Medulla oblongata (tissue), 1 donor: ENCODE measurements around the gene AKAP9.
"Not testable (repeated sequence)": the region's sequence is repeated elsewhere in the genome, so short reads cannot be mapped to it uniquely, and the experiment has no call there.

Experiments
- DNase-seq: peaks from one replicate; pipeline ENCODE4 v3.0.0-alpha.2; 2015; ENCODE audit errors: extremely low spot score

Gene AKAP9

DNA sequence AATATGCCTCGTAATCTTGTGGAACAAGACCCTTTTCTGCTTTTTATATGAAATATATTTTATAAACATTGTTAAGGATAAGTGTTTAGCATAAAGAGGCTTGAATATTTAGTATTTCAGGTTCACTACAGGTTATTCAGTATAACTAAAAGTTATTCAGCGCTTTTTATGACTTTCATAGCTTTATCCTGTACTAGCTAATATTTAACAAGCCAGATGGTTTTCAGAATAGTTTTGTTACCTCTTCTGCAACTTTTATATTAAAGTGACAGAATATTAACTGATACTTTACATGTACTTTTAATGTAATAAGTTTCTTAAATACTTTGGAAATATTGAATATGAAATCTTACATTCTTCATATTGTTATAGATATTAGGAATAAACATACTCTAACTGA, 118.2 kb downstream of the AKAP9 start:
- DNase-seq = no peak

DNA sequence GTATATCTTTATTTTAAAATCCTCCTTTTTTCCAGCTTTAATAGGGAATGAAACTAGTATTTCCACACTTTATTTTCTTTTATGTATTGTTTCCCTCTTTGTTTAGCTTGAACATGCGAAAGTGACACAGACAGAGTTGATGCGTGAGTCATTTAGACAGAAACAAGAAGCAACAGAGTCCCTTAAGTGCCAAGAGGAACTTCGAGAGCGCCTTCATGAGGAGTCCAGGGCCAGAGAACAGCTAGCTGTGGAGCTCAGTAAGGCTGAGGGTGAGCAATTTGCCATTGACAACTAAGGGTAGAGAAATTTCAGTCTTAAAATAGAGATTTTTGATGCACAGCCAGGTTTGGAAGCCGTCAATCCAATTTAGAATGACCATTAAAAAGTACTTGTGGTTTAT, 120.5 kb downstream of the AKAP9 start:
- no peak for DNase-seq

DNA sequence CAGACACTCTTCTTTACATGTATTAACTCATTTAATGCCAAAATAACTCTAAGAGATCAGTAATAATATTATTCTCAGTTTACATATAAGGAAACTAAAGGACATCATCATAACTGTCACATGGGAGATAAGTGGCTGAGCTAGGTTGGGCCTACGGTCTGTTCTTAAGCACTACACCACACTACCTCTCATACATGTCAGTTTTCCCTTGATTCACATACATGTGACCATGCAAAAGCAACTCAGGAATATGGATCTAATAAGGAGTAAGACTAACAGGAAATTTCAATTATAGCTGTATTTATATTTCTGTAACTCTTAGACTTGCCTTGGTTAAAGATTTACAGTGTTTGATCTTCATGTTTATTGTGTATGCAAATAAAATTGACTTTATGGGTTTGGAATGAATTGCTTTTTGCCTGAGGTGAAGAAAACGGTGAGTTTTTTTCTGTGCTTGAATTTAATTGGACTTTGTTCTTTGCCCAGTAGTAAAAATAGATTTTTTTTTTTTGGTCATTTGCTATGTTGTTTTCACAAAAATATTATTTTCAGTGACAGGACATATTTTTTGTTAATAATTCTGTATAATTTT, 123.9 kb downstream of the AKAP9 start:
- no peak for DNase-seq

DNA sequence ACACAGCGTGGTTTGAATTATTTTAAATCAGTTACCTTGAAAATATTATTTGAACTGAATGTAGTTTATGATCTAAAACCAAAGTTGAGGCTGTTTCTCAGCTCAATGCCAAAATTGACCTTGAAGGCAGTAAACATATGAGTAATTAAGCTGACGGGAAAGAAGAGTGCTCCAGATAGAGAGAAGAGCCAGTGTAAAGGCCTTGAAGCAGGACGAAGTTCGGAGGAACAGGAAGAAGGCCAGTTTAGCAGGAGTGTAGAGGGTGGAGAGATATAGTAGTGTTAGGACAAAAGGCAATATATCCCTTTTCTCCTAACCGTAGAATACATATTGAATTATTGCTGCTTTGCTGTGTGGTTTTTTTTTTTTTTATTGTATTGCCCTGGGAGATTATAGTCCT, 130.4 kb downstream of the AKAP9 start:
- DNase-seq = no peak

DNA sequence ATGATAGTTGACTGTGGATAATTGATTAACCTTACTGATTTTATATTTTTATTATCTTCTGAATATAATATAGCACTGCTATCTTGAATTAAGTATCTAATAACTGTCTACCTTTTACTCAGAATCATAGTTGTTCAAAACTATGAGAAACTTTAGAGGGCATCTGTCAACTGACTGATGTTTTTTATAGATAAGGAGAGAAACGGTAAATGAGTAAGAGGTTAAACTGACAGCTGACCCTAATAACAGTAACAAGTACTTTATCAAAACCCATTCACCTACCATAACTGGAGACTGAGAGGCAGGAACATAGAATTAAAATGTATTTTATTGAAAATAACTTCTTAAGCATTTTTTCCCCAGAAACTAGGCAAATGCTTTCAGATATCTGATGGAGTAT, 131.5 kb downstream of the AKAP9 start:
- DNase-seq = no peak

DNA sequence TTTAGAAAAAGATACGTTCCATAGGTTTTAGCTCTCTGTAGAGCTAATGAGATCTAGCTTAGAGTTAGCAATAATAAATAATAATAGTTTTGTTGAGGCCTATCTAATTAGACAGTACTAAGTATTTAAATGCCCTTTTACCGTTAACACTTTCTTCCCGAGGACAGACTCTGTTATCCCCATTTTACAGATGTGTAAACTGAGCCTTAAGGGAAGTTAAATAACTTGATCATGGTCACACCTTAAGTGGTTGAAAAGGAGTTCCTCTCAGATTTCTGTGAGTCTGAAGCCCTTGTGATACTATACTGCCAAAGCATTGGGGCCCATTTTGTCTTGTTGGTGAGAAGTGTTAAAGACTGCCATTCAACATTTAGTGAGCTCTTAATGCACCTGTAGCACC, 132.0 kb downstream of the AKAP9 start:
- DNase-seq = no peak

DNA sequence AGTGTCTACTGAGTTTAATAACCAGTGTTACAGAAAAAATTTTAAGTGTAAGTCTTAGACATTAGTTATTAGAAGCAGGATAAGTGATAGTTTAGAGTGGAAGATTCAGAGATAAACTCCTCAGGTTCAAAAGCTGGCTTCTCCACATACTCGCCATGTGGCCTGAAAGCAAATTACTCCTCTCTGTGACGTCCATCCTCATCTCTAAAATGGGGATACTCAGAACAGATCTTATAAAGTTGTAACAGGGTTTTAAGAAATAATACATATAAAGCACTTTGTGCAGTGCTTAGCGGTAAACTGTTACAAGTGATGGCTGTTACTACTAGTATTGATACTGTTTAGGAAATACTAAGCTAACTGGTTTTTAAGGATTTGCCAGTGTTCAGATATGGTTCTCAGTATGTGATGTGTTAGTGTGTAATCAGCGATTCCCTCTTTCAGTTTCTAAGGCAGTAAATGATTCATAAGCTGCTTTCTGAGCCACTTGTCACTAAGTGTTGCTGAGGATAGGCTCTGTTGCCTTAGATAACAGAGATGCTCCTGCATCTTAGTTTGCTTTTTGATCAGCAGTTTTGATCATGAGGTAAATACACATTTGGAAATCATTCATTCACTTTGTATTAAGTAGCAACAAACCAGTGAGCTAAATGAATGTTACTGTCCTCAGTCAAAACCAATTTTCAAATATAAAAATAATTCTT, 134.9 kb downstream of the AKAP9 start:
- no peak for DNase-seq

DNA sequence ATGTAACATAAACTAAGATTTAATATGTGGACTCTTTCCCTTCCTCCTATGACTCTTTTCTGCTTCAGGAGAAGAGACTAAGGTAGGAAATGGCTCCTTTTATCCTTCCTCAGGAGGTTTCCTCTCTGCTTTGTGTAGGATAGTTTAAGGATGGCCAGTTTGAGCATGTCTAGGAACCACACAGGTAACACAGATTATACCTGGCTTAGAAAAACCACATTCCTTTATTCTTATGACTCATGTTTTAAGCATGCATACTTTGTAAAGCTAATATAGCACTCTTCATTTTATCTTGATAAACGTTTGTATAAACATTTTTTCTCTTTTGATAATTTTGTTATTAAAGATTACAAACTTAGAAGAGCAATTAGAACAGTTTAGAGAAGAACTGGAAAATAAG, 135.8 kb downstream of the AKAP9 start:
- DNase-seq = no peak

DNA sequence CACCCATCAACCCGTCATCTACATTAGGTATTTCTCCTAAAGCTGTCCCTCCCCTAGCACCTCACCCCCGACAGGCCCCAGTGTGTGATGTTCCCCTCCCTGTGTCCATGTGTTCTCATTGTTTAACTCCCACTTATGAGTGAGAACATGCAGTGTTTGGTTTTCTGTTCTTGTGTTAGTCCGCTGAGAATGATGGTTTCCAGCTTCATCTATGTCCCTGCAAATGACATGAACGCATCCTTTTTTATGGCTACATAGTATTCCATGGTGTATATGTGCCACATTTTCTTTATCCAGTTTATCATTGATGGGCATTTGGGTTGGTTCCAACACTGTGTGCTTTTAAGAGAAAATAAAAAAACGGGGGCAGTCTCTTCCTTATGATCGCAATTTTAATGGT, 143.3 kb downstream of the AKAP9 start:
- DNase-seq = not testable (repeated sequence)

DNA sequence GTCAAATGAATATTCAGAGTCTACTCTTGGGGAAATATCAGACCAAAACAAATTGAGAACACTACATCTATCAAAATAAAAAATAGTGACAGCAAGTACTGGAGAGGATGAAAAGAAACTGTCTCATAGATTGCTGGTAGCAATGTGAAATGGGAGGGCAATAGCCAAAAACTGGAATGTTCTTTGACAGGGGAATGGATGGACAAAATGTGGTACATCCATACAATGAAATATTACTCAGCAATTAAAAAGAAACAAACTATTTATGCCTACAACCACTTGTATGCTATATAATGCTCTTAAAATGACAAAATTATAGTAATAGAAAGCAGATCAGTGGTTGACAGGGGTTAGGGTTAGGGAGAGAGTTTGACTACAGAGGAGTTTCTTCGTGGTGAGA, 147.6 kb downstream of the AKAP9 start:
- DNase-seq = no peak

DNA sequence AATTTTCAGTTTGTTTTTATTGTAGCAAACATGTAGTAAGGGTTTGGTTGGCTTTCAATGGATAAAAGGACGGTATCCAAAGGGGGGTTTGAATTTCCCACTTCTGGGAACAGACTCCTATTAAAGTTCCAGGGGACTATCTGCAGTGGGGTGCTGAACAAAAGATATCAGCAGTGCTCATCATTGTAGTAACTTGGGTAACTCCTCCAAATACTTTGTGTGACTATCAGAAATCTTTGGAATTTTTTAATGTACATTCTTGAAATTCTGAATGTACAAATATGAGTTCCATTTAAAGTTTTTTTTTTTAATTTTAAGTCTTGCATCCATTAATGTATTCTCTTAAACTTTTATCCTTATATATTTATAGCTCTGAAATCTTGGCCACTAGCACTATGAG, 151.5 kb downstream of the AKAP9 start:
- no peak for DNase-seq

DNA sequence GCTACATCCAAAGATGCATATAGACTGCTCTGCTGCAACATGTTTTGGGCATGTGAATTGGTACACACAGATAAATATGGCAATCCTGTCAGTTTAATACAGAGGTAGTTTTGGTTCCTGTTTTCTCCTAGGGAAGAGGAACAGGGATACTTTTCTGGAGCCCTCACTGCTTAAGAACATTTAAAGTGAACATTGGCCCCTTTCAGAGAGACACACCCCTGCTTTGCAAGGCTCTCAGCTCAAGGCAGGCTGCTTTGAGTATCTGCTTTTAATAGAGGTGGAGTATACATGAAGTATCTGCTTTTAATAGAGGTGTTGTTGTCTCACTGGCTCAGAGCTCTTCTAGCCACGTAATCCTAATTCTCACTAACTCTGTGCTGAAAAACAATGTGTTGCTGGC, 154.7 kb downstream of the AKAP9 start:
- no peak for DNase-seq

DNA sequence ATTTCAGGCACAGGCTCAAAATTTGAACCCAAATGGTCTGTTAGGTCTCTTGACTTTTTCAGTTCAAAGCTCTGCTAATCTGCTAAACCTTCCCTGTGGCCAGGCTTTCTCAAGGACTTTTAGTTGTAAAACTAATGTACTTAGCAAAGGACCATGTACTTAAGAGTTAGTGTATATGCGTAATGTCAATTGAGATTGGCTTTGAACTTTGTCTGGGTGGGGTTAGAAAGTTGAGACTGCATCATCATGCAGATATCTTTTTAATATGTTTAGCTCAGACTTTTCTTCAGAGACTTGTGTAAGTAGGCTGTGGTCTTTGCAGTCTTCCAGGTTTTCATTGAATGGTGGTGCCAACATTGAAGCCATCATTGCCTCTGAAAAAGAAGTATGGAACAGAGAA, 159.9 kb downstream of the AKAP9 start:
- no peak for DNase-seq

DNA sequence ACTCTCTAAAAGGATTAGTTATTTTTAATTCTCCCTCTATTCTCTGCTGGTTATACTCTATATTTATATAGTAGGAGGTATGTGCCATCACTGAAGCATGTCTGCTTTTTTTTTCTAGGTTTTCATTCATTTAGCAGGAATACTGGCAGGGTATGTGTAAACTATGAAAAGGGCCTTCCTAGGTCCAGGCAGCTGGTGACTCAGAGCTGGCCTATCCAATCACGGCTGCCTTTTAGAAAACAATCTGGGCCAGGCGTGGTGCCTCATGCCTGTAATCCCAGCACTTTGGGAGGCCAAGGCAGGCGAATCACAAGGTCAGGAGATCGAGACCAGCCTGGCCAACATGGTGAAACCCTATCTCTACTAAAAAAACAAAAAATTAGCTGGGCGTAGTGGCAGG, 162.2 kb downstream of the AKAP9 start:
- not testable (repeated sequence) for DNase-seq

DNA sequence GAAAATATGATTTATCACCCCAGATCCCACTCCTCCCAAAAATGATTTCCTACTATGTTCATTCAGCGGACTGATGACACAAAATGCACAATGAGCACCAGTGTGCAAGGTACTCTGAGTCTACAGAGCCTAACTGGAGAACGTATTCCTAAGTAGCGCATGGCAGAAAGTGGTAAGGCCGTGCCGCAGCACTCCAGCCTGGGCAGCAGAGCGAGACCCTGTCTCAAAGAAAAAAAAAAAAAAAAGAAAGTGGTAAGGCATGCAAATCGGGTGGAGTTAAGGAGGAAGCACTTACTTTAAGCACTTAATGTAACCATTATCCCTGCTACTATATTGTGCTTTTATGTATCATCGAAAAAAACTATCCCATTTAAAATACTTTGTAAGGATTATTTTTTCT, 168.2 kb downstream of the AKAP9 start:
- no peak for DNase-seq

DNA sequence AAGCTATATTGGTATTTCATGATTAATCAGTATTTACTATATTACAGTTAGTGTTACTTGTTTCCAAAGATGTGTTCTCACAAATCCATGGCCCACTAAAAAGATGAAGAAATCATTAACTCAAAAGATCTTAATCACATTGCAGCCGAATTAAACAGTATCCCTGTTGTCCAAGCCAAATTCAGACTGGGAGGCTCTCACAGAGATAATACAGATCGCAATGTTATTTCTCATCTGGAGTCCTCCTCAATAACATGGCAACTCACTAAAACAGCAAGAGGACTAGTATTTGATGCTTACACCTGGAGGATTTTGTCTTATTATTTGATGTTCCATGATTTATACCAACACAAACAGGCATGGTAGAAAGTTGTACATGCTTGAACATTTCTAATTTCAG, 170.2 kb downstream of the AKAP9 start:
- no peak for DNase-seq

DNA sequence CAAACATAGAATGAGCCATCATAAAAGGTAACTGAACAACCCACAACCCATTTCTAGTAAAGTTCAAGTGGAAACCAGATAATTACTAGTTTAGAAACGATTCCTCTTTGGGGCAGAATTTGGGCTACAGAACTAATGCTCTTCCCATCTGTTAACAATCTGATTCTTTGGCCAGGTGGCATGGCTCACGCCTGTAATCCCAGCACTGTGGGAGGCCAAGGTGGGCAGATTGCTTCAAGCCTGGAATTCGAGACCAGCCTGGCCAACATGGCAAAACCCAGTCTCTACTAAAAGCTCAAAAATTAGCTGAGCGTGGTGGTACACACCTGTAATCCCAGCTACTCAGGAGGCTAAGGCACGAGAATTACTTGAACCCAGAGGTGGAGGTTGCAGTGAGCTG, 175.2 kb downstream of the AKAP9 start:
- no peak for DNase-seq

DNA sequence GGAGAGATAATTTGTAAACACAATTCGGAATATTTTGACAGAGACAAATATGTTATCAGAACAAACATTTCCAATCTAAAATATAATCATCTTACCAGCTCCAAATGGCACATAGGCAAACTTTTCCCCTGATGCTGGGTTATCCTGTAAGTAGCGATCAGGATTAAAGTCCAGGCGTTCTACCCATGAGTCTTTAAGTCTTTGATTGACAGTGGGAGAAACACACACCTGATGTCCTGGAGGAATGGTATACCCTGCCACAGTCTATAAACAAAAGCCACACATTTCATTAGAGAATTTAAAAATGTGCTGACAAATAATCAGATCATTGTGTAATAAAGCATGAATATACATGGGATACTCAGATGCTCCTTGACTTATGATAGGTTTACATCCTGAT, 176.3 kb downstream of the AKAP9 start:
- no peak for DNase-seq

DNA sequence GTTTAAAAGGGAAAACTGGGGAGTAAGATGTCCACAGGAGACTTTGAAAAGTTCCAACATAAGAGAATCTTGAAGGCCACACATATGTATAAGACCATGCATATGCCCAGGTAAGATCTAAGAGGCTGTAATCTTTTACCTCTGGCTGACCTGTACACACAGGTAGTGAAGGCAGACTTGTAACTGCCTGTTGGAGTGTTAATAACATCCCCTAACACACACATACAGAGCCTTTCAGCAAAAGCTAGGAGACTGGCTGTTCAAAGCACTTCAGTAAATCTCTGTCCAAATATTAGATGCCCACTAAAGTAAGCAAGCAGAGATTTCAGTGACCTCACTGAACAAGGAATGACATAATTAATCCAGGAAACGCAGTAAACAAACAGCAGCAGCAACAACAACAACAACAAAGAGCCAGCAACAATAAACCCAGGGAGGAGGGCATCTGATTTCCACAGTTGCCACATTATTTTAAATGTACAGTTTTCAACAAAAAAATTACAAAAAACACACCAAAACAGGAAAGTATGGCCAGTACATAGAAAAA, 178.6 kb downstream of the AKAP9 start:
- no peak for DNase-seq

DNA sequence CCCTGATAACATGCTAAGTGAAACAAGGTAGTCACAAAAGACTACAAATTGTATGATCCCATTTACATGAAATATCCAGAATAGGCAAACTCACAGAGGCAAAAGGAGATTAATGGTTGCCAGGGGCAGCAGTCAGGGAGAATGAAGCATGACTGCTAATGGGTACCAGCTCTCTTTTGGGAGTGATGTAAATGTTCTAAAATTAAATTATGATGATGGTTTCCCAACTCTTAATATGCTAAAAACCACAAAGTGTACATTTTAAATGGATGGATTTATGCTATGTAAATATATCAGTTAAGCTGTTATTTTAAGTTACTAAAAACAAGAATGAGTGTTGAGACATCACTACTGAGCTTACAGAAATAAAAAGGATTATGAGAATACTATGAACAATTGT, 181.0 kb downstream of the AKAP9 start:
- no peak for DNase-seq

DNA sequence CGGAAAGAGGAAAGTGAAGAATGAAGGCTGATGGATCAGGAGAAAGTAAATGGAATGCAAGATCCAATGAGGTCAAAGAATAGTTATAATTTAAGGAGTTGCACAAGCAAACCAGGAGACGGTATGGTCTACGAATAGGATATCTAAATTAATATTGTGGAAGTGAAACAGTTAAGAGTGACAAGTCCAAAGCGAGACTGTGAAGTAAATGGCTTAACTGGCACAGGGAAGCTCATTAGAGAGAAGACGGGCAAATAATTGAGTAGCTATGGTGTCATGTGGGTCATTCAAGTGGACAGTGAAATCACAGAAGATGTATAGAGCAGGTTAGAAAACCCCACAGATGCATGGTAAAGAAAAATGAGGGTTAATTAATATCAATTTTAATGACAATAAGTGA, 190.4 kb downstream of the AKAP9 start:
- DNase-seq = no peak

DNA sequence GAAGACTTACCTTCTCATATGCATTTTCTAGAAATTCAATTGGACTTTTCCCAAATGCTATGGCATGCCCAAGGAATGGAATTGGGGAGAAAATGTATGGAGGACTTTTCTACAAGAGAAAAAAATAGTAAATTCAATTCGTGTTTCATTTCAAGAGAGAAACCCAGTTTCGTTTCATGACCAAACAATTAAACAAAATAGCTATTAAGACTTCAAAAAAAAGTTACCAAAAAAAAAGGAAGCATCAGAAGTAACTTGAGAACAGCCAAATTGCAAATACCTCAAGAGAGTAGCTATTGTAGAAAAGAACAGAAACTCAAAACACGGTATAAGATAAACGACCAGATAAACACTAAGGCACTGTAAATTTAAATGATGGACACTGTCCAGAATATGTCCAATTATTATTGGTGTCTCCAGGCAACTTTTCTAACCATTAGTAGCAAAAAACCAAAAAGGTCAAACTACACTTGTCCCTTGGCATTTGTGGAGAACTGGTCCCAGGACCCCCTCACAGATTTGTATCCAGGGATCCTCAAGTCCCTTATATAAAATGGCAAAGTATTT, 191.2 kb downstream of the AKAP9 start:
- peak; percentile 9 for DNase-seq

DNA sequence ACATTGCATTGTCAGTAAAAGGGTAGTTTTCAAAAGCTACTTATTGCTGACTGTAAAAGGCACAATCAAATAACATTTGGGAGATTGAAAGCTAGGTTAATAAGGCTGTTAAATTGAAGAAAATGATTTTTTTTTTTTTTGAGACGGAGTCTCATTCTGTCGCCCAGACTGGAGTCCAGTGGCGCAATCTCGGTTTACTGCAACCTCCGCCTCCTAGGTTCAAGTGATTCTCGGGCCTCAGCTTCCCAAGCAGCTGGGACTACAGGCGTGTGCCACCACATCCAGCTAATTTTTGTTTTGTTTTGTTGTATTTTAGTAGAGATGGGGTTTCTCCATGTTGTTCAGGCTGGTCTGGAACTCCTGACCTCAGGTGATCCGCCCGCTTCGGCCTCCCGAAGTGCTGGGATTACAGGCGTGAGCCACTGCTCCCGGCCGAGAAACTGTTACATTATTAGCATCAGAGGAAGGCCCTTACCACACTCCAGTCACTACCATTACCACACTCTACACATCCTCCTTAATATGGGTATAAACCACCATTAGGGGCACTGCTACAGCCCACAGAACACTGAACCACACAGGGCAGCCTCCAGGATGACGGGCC, 192.6 kb downstream of the AKAP9 start:
- DNase-seq = peak; percentile 5
